Measurements from ENCODE around the gene RAB31. TPM values are rescaled to one million over a fixed set of nuclear protein-coding genes. Genes with fewer than 3 reads are reported as not detected.

The RAB31 gene
- total RNA-seq, result 24.3 TPM

GRCh38 chr18:9708057-9708433 is at the start of gene RAB31:
Gene RAB31 (plus strand): TSS chr18:9708301. CDS start chr18:9708406, 105 bp downstream.

GRCh38 chr18:9885170-9886004 is 177.3 kb downstream of the RAB31 start, which contains the start of gene TXNDC2:
Gene TXNDC2 (plus strand): TSS chr18:9885973. CDS start chr18:9886681, 708 bp downstream.

Small RNAs within 50 kb of the gene (small RNA-seq; reads per million reads assigned to genes)
- gene RN7SL862P (ENCODE audit: low replicate concordance) (not detected), gene RNA5SP449 (ENCODE audit: low replicate concordance) (not detected)

Other genes starting within 250 kb of the RAB31 start
- 71.2 TPM for gene RALBP1, start 232.8 kb upstream of the RAB31 start, total RNA-seq
- gene PPP4R1, start 93.7 kb upstream of the RAB31 start, total RNA-seq, result 107 TPM
- gene TXNDC2, start 177.7 kb downstream of the RAB31 start, total RNA-seq, result not detected
- gene VAPA, start 205.7 kb downstream of the RAB31 start, total RNA-seq, result 223 TPM